SU-DHL-6 (cell line): ENCODE measurements around the gene WDR82.

Experiments used
- H2AFZ ChIP-seq: fragments of 200-600 bp; sonication (generic); 2 replicates; pipeline ENCODE4 v1.6.1; 2014; ENCODE audit warnings: low read depth, mild to moderate bottlenecking, moderate library complexity, mixed read lengths, antibody characterized with exemption, low read length; ENCODE audit not compliant: severe bottlenecking
- H3F3A ChIP-seq: fragments of 200-600 bp; shearing (Covaris generic); 2 replicates; pipeline ENCODE4 v1.6.0; 2016; ENCODE audit warnings: antibody characterized with exemption, mild to moderate bottlenecking; ENCODE audit not compliant: insufficient read depth
- H3K27ac ChIP-seq: fragments of 200-600 bp; sonication (generic); 2 replicates; pipeline ENCODE4 v1.5.1; 2016; ENCODE audit warnings: low read depth, mild to moderate bottlenecking, low read length, moderate library complexity, mixed read lengths
- H3K27me3 ChIP-seq: fragments of 200-600 bp; sonication (generic), shearing (Covaris generic); 2 replicates; pipeline ENCODE4 v1.6.0; 2014; ENCODE audit warnings: mild to moderate bottlenecking, low read length
- H3K36me3 ChIP-seq: fragments of 200-600 bp; sonication (generic); 2 replicates; pipeline ENCODE4 v1.6.1; 2014; ENCODE audit warnings: mild to moderate bottlenecking, low read length, mixed read lengths
- H3K4me2 ChIP-seq: fragments of 300-600, 200-600 bp; shearing (Covaris generic), sonication (generic); 2 replicates; pipeline ENCODE4 v1.6.0; 2014; ENCODE audit warnings: low read length, low read depth, mild to moderate bottlenecking; ENCODE audit not compliant: poor library complexity, severe bottlenecking
- H3K4me3 ChIP-seq: fragments of 200-600 bp; sonication (generic); 2 replicates; pipeline ENCODE4 v1.5.1; 2014; ENCODE audit warnings: antibody characterized with exemption, low read length, mild to moderate bottlenecking, mixed read lengths; ENCODE audit not compliant: insufficient read depth, poor library complexity, severe bottlenecking
- H3K79me2 ChIP-seq: fragments of 200-600 bp; sonication (generic); 2 replicates; pipeline ENCODE4 v1.6.1; 2014; ENCODE audit warnings: mild to moderate bottlenecking, low read length, moderate library complexity; ENCODE audit not compliant: insufficient read depth
- H3K9ac ChIP-seq: fragments of 200-600 bp; sonication (generic); 2 replicates; pipeline ENCODE4 v1.7.0; 2014; ENCODE audit warnings: mild to moderate bottlenecking, low read length
- H3K9me2 ChIP-seq: fragments of 200-600 bp; sonication (generic); replicated peaks from 2 replicates; pipeline ENCODE4 v1.6.1; 2014; ENCODE audit warnings: low read length; ENCODE audit not compliant: insufficient read depth
- H3K9me3 ChIP-seq: fragments of 200-600 bp; sonication (generic); 2 replicates; pipeline ENCODE4 v1.6.1; 2014; ENCODE audit warnings: low read length, mixed read lengths; ENCODE audit not compliant: insufficient read depth
- H4K20me1 ChIP-seq: fragments of 200-600 bp; sonication (generic); 2 replicates; pipeline ENCODE4 v1.6.1; 2014; ENCODE audit warnings: low read depth, mild to moderate bottlenecking, antibody characterized with exemption, low read length, moderate library complexity, mixed read lengths
- EZH2phosphoT487 ChIP-seq: fragments of 200-600 bp; sonication (generic), shearing (Covaris generic); conservative IDR thresholded peaks from 2 replicates; pipeline ENCODE4 v1.6.1; 2018; ENCODE audit warnings: mild to moderate bottlenecking, antibody characterized with exemption, low read length, moderate library complexity, mixed read lengths
- TF ChIP-seq, protein P1 (sequence below): fragments of 200-600 bp; sonication (generic); IDR thresholded peaks from one replicate; pipeline ENCODE4 v1.5.1; 2017; ENCODE audit warnings: antibody characterized with exemption, mild to moderate bottlenecking, low read length, moderate library complexity; ENCODE audit not compliant: insufficient read depth, poor library complexity, severe bottlenecking

WDR82 gene

DNA sequence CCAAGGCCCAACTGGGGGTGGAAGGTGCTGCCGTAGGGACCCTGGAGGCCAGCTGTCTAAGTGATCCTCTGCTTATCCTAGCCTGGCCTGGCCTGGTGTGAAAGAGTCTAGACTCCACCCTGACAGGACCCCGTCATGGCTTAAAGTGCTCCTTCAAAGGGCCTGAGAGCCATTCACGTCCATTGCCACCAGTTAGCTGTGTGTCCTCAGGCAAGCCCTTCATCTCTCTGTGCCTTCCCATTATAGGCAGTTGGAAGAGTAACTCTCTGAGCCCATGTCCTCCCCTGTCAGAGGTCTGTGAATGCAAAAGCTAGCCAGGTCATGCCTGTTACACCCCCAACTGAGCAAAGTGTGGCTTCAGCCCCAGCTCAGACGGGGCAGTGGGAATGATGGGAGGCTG, 28.5 kb upstream of the WDR82 start:
- no peak overlapping the region for H3K9ac ChIP-seq
- no peak overlapping the region for H3K4me3 ChIP-seq
- no peak overlapping the region for H3K27ac ChIP-seq
- H4K20me1 ChIP-seq, result no peaks in the 10 kb centered on the region
- H3K27me3 ChIP-seq, result no peaks in the 10 kb centered on the region
- no peak overlapping the region for H2AFZ ChIP-seq
- H3K4me2 ChIP-seq, result no peak overlapping the region
- TF ChIP-seq, protein P1, sequence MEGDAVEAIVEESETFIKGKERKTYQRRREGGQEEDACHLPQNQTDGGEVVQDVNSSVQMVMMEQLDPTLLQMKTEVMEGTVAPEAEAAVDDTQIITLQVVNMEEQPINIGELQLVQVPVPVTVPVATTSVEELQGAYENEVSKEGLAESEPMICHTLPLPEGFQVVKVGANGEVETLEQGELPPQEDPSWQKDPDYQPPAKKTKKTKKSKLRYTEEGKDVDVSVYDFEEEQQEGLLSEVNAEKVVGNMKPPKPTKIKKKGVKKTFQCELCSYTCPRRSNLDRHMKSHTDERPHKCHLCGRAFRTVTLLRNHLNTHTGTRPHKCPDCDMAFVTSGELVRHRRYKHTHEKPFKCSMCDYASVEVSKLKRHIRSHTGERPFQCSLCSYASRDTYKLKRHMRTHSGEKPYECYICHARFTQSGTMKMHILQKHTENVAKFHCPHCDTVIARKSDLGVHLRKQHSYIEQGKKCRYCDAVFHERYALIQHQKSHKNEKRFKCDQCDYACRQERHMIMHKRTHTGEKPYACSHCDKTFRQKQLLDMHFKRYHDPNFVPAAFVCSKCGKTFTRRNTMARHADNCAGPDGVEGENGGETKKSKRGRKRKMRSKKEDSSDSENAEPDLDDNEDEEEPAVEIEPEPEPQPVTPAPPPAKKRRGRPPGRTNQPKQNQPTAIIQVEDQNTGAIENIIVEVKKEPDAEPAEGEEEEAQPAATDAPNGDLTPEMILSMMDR, result no peak
- no peak for TF ChIP-seq EZH2phosphoT487
- H3F3A ChIP-seq, result no peaks in the 10 kb centered on the region
- H3K9me2 ChIP-seq, result no peaks in the 10 kb centered on the region
- H3K9me3 ChIP-seq, result no peaks in the 10 kb centered on the region
- no peaks in the 10 kb centered on the region for H3K79me2 ChIP-seq
- H3K36me3 ChIP-seq, result no peaks in the 10 kb centered on the region

DNA sequence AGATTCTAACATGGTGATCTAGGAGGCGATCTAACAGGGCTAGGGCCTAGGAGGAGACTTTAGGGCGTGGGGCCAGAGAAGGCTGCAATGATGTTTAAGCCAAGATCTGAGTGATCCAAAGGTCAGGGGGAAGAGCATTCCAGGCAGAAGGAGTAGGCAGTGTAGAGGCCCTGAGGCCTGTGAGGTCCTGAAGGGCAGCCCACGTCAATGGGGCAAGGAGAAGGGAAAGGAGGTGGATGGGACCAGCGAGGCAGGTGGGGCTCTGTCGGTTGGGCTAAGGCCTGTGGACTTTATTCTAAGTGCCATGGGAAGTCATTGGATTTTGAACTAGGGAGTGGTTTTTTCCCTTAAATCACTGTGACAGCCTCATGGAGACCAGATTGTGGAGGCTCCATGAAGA, 27.5 kb upstream of the WDR82 start:
- no peaks in the 10 kb centered on the region for H3K79me2 ChIP-seq
- H3K9me3 ChIP-seq, result no peaks in the 10 kb centered on the region
- H3K36me3 ChIP-seq, result no peaks in the 10 kb centered on the region
- H3F3A ChIP-seq, result no peaks in the 10 kb centered on the region
- H3K27me3 ChIP-seq, result no peaks in the 10 kb centered on the region
- no peak overlapping the region for H3K27ac ChIP-seq
- no peak overlapping the region for H3K4me3 ChIP-seq
- H3K9ac ChIP-seq, result no peak overlapping the region
- no peaks in the 10 kb centered on the region for H4K20me1 ChIP-seq
- H3K4me2 ChIP-seq, result no peak overlapping the region
- no peaks in the 10 kb centered on the region for H3K9me2 ChIP-seq
- TF ChIP-seq, protein P1, result no peak
- TF ChIP-seq EZH2phosphoT487, result no peak
- no peak overlapping the region for H2AFZ ChIP-seq

DNA sequence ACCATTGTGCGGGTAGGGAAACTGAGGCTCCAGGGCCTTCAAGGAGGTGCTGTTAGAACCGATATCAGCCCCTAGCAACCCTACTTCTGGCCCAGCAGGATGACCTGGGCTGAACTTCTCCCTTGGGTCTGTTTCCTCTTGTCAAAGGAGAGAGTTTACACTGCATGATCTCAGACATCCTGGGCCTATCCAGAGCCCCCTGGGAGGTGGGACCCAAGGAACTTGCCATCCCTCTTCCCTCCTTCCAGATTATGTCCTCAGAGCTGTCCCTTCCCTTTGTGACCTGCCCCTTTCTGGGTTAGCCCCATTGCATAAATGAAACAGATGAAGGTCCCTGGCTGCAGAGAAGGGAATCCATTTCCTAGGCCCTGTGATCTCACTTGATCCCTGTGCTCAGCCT, 25.4 kb upstream of the WDR82 start:
- Histone ChIP-seq H3K9me3 (no peaks in the 10 kb centered on the region), H3K36me3 (no peaks in the 10 kb centered on the region), H2AFZ (no peak overlapping the region), H3F3A (no peaks in the 10 kb centered on the region), H3K4me2 (no peak overlapping the region), H3K79me2 (no peaks in the 10 kb centered on the region), H3K27me3 (no peaks in the 10 kb centered on the region), H3K27ac (no peak overlapping the region), H3K9me2 (no peaks in the 10 kb centered on the region), H4K20me1 (no peaks in the 10 kb centered on the region), H3K4me3 (no peak overlapping the region), H3K9ac (no peak overlapping the region)
- no peak for TF ChIP-seq EZH2phosphoT487
- TF ChIP-seq, protein P1, result no peak
